GM12878 (cell line): ENCODE data around the gene CACNG3. TPM values are rescaled to one million over a fixed set of nuclear protein-coding genes. Genes with fewer than 3 reads are reported as not detected.

Experiments used
- ATAC-seq: fragments of 200-7000 bp; cut with Tn5 transposase; 3 replicates; pipeline ENCODE4 v1.9.1; 2020; ENCODE audit warnings: mild to moderate bottlenecking, moderate library complexity
- BruUV-seq: library from RNA; stranded (reverse); fragments of 400-500 nt; replicated peaks from 2 replicates; lab custom pipeline; 2021; lab: Mats Ljungman, UMichigan
- CTCF ChIA-PET: fragments of 300-600 bp; sonication (Branson Sonifier 250); formaldehyde crosslinking; extraction: SDS; loops from one replicate; lab custom pipeline; 2021; ENCODE audit warnings: inconsistent platforms; lab: Yijun Ruan, JAX
- POLR2A ChIA-PET: fragments of 350-600 bp; formaldehyde crosslinking; extraction: SDS; loops from one replicate; lab custom pipeline; 2021; ENCODE audit warnings: inconsistent platforms; lab: Charles Lee
- RAD21 ChIA-PET: fragments of 300-600 bp; sonication (Branson Sonifier 250); formaldehyde crosslinking; loops from one replicate; lab custom pipeline; 2023; ENCODE audit warnings: antibody characterized with exemption; ENCODE audit not compliant: unreplicated experiment; lab: Charles Lee
- SMC1A ChIA-PET: fragments of 300-600 bp; sonication (Branson Sonifier 250); formaldehyde crosslinking; loops from one replicate; lab custom pipeline; 2023; ENCODE audit not compliant: unreplicated experiment, uncharacterized antibody; lab: Charles Lee
- DNase-seq: peaks from one replicate; pipeline ENCODE4 v3.0.0-alpha.2; 2011; ENCODE audit warnings: low read depth, low spot score
- FAIRE-seq: peaks from 3 replicates; lab custom pipeline; 2011; peaks lifted over from hg19 to GRCh38; lab: Jason Lieb, UNC
- H2AFZ ChIP-seq: 2 replicates; pipeline ENCODE4 v1.6.0; 2011; ENCODE audit warnings: low read depth, low read length, control low read depth; ENCODE audit not compliant: control insufficient read depth
- H3K27ac ChIP-seq: 2 replicates; pipeline ENCODE4 v1.5.1; 2011; ENCODE audit warnings: control low read depth; ENCODE audit not compliant: control insufficient read depth, insufficient read depth
- H3K27me3 ChIP-seq, 2 experiments: replicated peaks in 1 of 2; 2 replicates each; pipeline versions ENCODE4 v1.6.0 to v1.6.1; 2011; ENCODE audit warnings: low read length in 1 of 2; ENCODE audit not compliant: control insufficient read depth in 2 of 2, insufficient read depth in 2 of 2
- H3K36me3 ChIP-seq, 2 experiments: 2 replicates each; pipeline ENCODE4 v1.5.1; 2011; ENCODE audit warnings: low read length in 1 of 2; ENCODE audit not compliant: control insufficient read depth in 2 of 2, insufficient read depth in 2 of 2
- H3K4me1 ChIP-seq: 2 replicates; pipeline ENCODE4 v1.6.1; 2011; ENCODE audit warnings: mild to moderate bottlenecking, low read length, moderate library complexity, mixed read lengths; ENCODE audit not compliant: control insufficient read depth, insufficient read depth
- H3K4me2 ChIP-seq: 2 replicates; pipeline ENCODE4 v1.6.0; 2011; ENCODE audit warnings: control low read depth; ENCODE audit not compliant: control insufficient read depth, insufficient read depth
- H3K4me3 ChIP-seq: fragments of 200-600 bp; sonication (generic); 2 replicates; pipeline ENCODE4 v1.5.1; 2016
- H3K79me2 ChIP-seq: 2 replicates; pipeline ENCODE4 v1.6.0; 2011; ENCODE audit warnings: low read length; ENCODE audit not compliant: control insufficient read depth, insufficient read depth
- H3K9ac ChIP-seq: 2 replicates; pipeline ENCODE4 v1.8.0; 2011; ENCODE audit warnings: low read length, control low read depth, mixed read lengths; ENCODE audit not compliant: control insufficient read depth, insufficient read depth
- H3K9me3 ChIP-seq: replicated peaks from 3 replicates; pipeline ENCODE4 v1.5.1; 2011; ENCODE audit warnings: mild to moderate bottlenecking, low read length; ENCODE audit not compliant: control insufficient read depth, insufficient read depth
- H4K20me1 ChIP-seq: 2 replicates; pipeline ENCODE4 v1.6.0; 2011; ENCODE audit not compliant: control insufficient read depth, insufficient read depth
- JUND ChIP-seq: IDR thresholded peaks from 2 replicates; pipeline ENCODE4 v1.6.1; 2012; ENCODE audit warnings: low read depth, mild to moderate bottlenecking, low read length, improper control_type of control experiment, moderate library complexity
- SMAD1 ChIP-seq: fragments of 450-650 bp; IDR thresholded peaks from 2 replicates; pipeline ENCODE4 v1.6.1; 2018; ENCODE audit warnings: mild to moderate bottlenecking, low read depth; ENCODE audit not compliant: partially characterized antibody
- SMAD5 ChIP-seq: IDR thresholded peaks from 2 replicates; pipeline ENCODE4 v1.6.1; 2016; ENCODE audit warnings: antibody characterized with exemption, low read depth
- WGBS: methylation state at CpG from one replicate; pipeline ENCODE4 v1.1.6; 2016; ENCODE audit warnings: low lambda C conversion rate; ENCODE audit not compliant: insufficient replicate concordance, insufficient coverage; ENCODE audit errors: missing lambda C conversion rate; 5-methylcytosine and 5-hydroxymethylcytosine counted together
- in situ Hi-C: fragments of 300-500 bp; cut with MboI; formaldehyde crosslinking; loops from 9 replicates; pipeline ENCODE4 v1.14.3; 2018; ENCODE audit warnings: mixed read lengths
- intact Hi-C: fragments of 100-400 bp; cut with micrococcal nuclease; formaldehyde crosslinking; loops from one replicate; pipeline ENCODE4 v1.14.2; 2022; ENCODE audit not compliant: unreplicated experiment
- polyA plus RNA-seq, 11 experiments: library from polyadenylated mRNA; depleted of rRNA in 4 of 11; unstranded in 6 of 11; stranded (reverse) in 5 of 11; fragments of >200 nt; fragmentation: Nextera tagmentation in 4 of 11; fragmentation: Illumina TruSeq in 1 of 11; extraction: Ambion mirVana in 4 of 11; extraction: Trizol in 1 of 11; gene quantifications; 1 replicate in 1 of 11; 2 replicates in 10 of 11; pipeline versions ENCODE4 v1.2.1 to v1.2.3, GENCODE V29; 2011 to 2016; ENCODE audit warnings: inconsistent platforms in 2 of 11, missing spikeins in 2 of 11, low read depth in 1 of 11
- total RNA-seq, 4 experiments: library from RNA; depleted of rRNA in 3 of 4; stranded (reverse); fragments of >200 nt in 3 of 4; fragmentation: Illumina TruSeq in 1 of 4; extraction: Trizol in 1 of 4; gene quantifications; 2 replicates each; pipeline versions ENCODE4 v1.2.1 to v1.2.3, GENCODE V29; 2013 to 2021
- TF ChIP-seq, protein P1 (sequence below): fragments of 150-350 bp; IDR thresholded peaks from 2 replicates; pipeline ENCODE4 v1.6.1; 2014; ENCODE audit warnings: mild to moderate bottlenecking, low read depth, low read length
- TF ChIP-seq, protein P2 (sequence below): IDR thresholded peaks from 2 replicates; pipeline ENCODE4 v1.6.1; 2012; ENCODE audit warnings: low read depth, low read length, improper control_type of control experiment
- TF ChIP-seq, protein P3 (sequence below): IDR thresholded peaks from 2 replicates; pipeline ENCODE4 v1.6.1; 2012; ENCODE audit warnings: improper control_type of control experiment, low read depth, low read length; ENCODE audit not compliant: insufficient replicate concordance

CACNG3 gene
- total and polyA plus RNA-seq, 10 of the 15 experiments (the other 5 are each of a cell fraction or from before 2014, with no cell fraction given) = 0.04 TPM; not detected in 9

DNA sequence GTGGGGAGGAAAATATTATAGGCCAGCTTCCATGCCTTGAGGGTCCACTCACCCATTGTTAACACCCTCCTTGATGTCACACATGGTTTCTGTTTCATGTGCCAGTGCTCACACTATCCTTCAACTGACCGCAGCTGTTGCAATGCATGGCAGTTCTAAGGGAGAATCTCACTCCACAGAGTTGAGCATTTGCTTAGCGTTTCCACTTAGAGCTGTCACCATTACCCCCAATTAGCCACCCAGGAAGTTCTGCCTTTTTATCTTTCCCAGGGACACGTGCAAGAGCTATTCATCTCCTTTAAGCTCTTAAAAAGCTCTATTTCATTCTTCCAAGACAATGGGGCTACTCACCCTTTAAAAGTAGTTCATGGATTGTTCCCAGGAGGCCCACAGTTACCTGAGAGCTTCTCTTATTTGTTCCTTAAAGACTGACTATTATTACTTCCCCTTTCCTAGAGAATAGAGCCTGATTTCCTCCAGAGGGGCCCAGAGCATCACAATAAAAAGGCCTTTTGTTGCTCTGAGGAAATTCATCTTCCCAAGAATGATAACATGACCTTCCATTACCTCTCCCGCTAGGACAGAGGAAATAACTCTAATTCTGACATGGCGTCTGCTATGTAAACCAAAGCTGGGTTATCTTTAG is 126.8 kb downstream of the CACNG3 start:
- CTCF ChIA-PET = interaction anchor here (0.6 to 0.9 kb wide), 2 partner anchors 12 to 113 kb away, joined by 3 read pairs; no protein-coding TSS in a partner anchor
- WGBS = 12% methylated on average over 5 of the region's 5 CpGs
- POLR2A ChIA-PET = no interaction called here
- TF ChIP-seq, protein P1, sequence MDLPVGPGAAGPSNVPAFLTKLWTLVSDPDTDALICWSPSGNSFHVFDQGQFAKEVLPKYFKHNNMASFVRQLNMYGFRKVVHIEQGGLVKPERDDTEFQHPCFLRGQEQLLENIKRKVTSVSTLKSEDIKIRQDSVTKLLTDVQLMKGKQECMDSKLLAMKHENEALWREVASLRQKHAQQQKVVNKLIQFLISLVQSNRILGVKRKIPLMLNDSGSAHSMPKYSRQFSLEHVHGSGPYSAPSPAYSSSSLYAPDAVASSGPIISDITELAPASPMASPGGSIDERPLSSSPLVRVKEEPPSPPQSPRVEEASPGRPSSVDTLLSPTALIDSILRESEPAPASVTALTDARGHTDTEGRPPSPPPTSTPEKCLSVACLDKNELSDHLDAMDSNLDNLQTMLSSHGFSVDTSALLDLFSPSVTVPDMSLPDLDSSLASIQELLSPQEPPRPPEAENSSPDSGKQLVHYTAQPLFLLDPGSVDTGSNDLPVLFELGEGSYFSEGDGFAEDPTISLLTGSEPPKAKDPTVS = no peak
- no peak for TF ChIP-seq JUND
- TF ChIP-seq SMAD5 = no peak
- TF ChIP-seq, protein P2, sequence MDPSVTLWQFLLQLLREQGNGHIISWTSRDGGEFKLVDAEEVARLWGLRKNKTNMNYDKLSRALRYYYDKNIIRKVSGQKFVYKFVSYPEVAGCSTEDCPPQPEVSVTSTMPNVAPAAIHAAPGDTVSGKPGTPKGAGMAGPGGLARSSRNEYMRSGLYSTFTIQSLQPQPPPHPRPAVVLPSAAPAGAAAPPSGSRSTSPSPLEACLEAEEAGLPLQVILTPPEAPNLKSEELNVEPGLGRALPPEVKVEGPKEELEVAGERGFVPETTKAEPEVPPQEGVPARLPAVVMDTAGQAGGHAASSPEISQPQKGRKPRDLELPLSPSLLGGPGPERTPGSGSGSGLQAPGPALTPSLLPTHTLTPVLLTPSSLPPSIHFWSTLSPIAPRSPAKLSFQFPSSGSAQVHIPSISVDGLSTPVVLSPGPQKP = no peak
- TF ChIP-seq, protein P3, sequence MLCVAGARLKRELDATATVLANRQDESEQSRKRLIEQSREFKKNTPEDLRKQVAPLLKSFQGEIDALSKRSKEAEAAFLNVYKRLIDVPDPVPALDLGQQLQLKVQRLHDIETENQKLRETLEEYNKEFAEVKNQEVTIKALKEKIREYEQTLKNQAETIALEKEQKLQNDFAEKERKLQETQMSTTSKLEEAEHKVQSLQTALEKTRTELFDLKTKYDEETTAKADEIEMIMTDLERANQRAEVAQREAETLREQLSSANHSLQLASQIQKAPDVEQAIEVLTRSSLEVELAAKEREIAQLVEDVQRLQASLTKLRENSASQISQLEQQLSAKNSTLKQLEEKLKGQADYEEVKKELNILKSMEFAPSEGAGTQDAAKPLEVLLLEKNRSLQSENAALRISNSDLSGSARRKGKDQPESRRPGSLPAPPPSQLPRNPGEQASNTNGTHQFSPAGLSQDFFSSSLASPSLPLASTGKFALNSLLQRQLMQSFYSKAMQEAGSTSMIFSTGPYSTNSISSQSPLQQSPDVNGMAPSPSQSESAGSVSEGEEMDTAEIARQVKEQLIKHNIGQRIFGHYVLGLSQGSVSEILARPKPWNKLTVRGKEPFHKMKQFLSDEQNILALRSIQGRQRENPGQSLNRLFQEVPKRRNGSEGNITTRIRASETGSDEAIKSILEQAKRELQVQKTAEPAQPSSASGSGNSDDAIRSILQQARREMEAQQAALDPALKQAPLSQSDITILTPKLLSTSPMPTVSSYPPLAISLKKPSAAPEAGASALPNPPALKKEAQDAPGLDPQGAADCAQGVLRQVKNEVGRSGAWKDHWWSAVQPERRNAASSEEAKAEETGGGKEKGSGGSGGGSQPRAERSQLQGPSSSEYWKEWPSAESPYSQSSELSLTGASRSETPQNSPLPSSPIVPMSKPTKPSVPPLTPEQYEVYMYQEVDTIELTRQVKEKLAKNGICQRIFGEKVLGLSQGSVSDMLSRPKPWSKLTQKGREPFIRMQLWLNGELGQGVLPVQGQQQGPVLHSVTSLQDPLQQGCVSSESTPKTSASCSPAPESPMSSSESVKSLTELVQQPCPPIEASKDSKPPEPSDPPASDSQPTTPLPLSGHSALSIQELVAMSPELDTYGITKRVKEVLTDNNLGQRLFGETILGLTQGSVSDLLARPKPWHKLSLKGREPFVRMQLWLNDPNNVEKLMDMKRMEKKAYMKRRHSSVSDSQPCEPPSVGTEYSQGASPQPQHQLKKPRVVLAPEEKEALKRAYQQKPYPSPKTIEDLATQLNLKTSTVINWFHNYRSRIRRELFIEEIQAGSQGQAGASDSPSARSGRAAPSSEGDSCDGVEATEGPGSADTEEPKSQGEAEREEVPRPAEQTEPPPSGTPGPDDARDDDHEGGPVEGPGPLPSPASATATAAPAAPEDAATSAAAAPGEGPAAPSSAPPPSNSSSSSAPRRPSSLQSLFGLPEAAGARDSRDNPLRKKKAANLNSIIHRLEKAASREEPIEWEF = no peak
- TF ChIP-seq SMAD1 = no peak
- Histone ChIP-seq H3K79me2 (no peaks in the 10 kb centered on the region), H3K9me3 (peaks cover 6% of the 10 kb centered on the region; the same call in 2 of the 3 replicates), H3K4me3 (no peak overlapping the region), H4K20me1 (no peaks in the 10 kb centered on the region), H3K9ac (no peak overlapping the region), H3K27ac (no peak overlapping the region), H3K4me2 (no peak overlapping the region), H3K36me3 (no peaks in the 10 kb centered on the region), H3K27me3 (no peaks in the 10 kb centered on the region), H2AFZ (no peak overlapping the region), H3K4me1 (no peaks in the 10 kb centered on the region)
- no peak for FAIRE-seq
- no peak for ATAC-seq
- in situ Hi-C loops = no loop called here
- SMC1A ChIA-PET = interaction anchor here (1.2 kb wide), 2 partner anchors 9 to 121 kb away, joined by 3 read pairs; no protein-coding TSS in a partner anchor
- intact Hi-C loops = no loop called here
- RAD21 ChIA-PET = no interaction called here
- BruUV-seq = no TSS peak
- DNase-seq = no peak
